ENCODE data around the gene CABP1.

GRCh38 chr12:120630104-120630892 is 10.1 kb upstream of the CABP1 start:
- TF ChIP-seq TAF1 (IDR thresholded peaks at IDR 0.05; ENCODE audit: borderline replicate concordance, insufficient read depth, low read length) (no peak), POLR2AphosphoS5 (IDR thresholded peaks at IDR 0.05; ENCODE audit: low read depth, low read length) (no peak)

All from PFSK-1 (cell line).